Peyer's patch (tissue), 4 donors: ENCODE results near the gene TSHZ1.

Experiments used
- CTCF ChIP-seq, 6 experiments: fragments of 450-650 bp in 4 of 6; fragments of 200-600 bp in 2 of 6; sonication (generic) in 1 of 6; IDR thresholded peaks; one replicate each; pipeline ENCODE4 v1.5.1; 2017 to 2019; ENCODE audit warnings: antibody characterized with exemption in 6 of 6, mild to moderate bottlenecking in 3 of 6, moderate library complexity in 1 of 6
- POLR2A ChIP-seq, 2 donors: fragments of 450-650 bp; IDR thresholded peaks; one replicate each; pipeline ENCODE4 v1.5.1; 2017; ENCODE audit warnings: antibody characterized with exemption in 2 of 2, mild to moderate bottlenecking in 2 of 2, moderate library complexity in 2 of 2

GRCh38 chr18:75317703-75318102, 107.1 kb downstream of the TSHZ1 start:
- TF ChIP-seq CTCF (IDR thresholded peaks at IDR 0.05) (no peak), POLR2A (IDR thresholded peaks at IDR 0.05) (no peak)
